Measurements from ENCODE around the gene UBAC2. TPM values are rescaled to one million over a fixed set of nuclear protein-coding genes. Genes with fewer than 3 reads are reported as not detected.

UBAC2 gene
- total and polyA plus RNA-seq, 2 of the 8 experiments (the other 6 are each of a cell fraction or from before 2014, with no cell fraction given) = 75.9 to 76.9 TPM

DNA sequence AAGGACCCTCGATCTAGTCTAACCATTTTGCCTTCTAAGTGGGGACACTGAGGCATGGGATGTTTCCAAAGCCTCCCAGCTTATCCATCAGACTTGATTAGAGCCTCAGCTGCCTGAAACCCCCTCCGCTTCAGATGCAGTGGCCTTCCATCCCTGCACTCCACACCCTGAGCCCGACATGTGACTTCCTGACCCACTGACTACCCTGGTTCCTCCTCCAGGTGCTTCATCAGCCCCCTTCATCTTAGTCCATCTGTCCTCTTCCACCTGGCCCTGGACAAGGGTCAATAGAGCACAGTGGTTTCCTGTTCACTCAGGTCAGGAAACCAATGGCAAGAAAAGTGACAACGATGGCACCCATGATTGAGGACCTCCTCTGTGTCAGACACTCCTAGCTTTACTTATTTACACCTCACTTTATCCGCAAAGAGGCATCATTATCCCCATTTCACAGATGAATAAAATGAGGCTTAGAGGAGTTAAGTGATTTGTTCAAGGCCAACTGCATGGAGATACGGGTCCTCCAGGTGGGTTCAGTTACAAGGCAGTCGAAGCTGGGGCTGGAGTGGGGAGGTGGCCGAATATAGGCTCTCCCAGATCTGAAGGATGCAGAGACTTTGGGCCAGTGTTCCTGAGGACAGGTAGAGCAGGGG, 219.1 kb downstream of the UBAC2 start:
- WGBS, 2 experiments (ENCODE audit: extremely low coverage in 1 of 2, insufficient coverage in 1 of 2, insufficient read length in 1 of 2, insufficient replicate concordance in 2 of 2, low coverage in 1 of 2, low lambda C conversion rate in 2 of 2, missing lambda C conversion rate in 1 of 2) = 89% methylated on average over 8 of the region's 8 CpGs; no CpG with 5 or more reads in 1 of the 2 experiments
- H2AK5ac ChIP-seq (ENCODE audit: low read depth, low read length) = no peak overlapping the region
- no peak overlapping the region for H2BK5ac ChIP-seq (ENCODE audit: low read depth, low read length)
- no peak overlapping the region for H3K4me2 ChIP-seq (ENCODE audit: insufficient read depth in 1 of 2, low read depth in 2 of 2, low read length in 2 of 2)
- H3K9me3 ChIP-seq (ENCODE audit: insufficient read depth in 2 of 2, low read depth in 1 of 2, low read length in 1 of 2) = no peaks in the 10 kb centered on the region
- no peaks in the 10 kb centered on the region for H3K79me2 ChIP-seq (ENCODE audit: control insufficient read depth in 1 of 2, insufficient read depth in 2 of 2, low read length in 2 of 2)
- H3K36me3 ChIP-seq (ENCODE audit: control insufficient read depth in 2 of 4, insufficient read depth in 4 of 4, low read length in 3 of 4) = no peaks in the 10 kb centered on the region; a peak in 1 of 8 replicates
- no peak overlapping the region for H4K5ac ChIP-seq (ENCODE audit: insufficient read length, low read depth, low read length)
- H2BK120ac ChIP-seq (replicated peaks; ENCODE audit: low read depth, low read length) = no peak overlapping the region
- H3K18ac ChIP-seq (ENCODE audit: extremely low read depth, low read length) = no peak overlapping the region
- H3K4me3 ChIP-seq (ENCODE audit: extremely low read depth in 1 of 4, insufficient read depth in 2 of 4, low read depth in 3 of 4, low read length in 4 of 4) = no peak overlapping the region
- H3K9ac ChIP-seq (replicated peaks in 1 of 4; ENCODE audit: extremely low read depth in 1 of 4, low read depth in 3 of 4, low read length in 3 of 4) = no peak overlapping the region
- H3K79me1 ChIP-seq (ENCODE audit: low read depth, low read length) = no peaks in the 10 kb centered on the region
- H4K91ac ChIP-seq (replicated peaks; ENCODE audit: insufficient read length, low read length) = no peak overlapping the region
- no peak overlapping the region for H3K4ac ChIP-seq (replicated peaks; ENCODE audit: insufficient read length, low read depth, low read length)
- DNase-seq (ENCODE audit: low read depth in 1 of 2, low spot score in 2 of 2) (no peak), FAIRE-seq (no peak)
- peaks cover 0 to 3% of the 10 kb centered on the region in 2 experiments for H4K20me1 ChIP-seq (replicated peaks in 1 of 2; ENCODE audit: control insufficient read depth in 1 of 2, insufficient read depth in 2 of 2, low read length in 2 of 2)
- H2BK20ac ChIP-seq (ENCODE audit: low read length) = no peak overlapping the region
- peaks cover 0 to 13% (median 9%) of the 10 kb centered on the region in 4 experiments; a peak in 5 of 7 replicates for H3K4me1 ChIP-seq (replicated peaks in 1 of 4; ENCODE audit: control insufficient read depth in 3 of 4, insufficient read depth in 4 of 4, low read length in 3 of 4)
- POLR2A ChIA-PET (ENCODE audit: partially characterized antibody) = interaction anchor here (1.3 kb wide), 1 partner anchor 53 kb away, joined by 3 read pairs; no protein-coding TSS in a partner anchor
- H3K56ac ChIP-seq (replicated peaks; ENCODE audit: insufficient read length, low read depth, low read length) = no peak overlapping the region
- H4K8ac ChIP-seq (ENCODE audit: extremely low read depth, insufficient read depth, low read length) = no peak overlapping the region
- no peak overlapping the region for H2BK15ac ChIP-seq (ENCODE audit: low read length)
- no peak overlapping the region for H2BK12ac ChIP-seq (ENCODE audit: low read depth, low read length)
- H3K14ac ChIP-seq (ENCODE audit: insufficient read length) = no peak overlapping the region
- peaks cover 1% of the 10 kb centered on the region; the same call in 1 of the 2 replicates for H3K23me2 ChIP-seq (ENCODE audit: low read depth, low read length)
- H3K23ac ChIP-seq (ENCODE audit: insufficient read length) = no peak overlapping the region
- H3K27me3 ChIP-seq (replicated peaks in 1 of 4; ENCODE audit: control insufficient read depth in 3 of 4, extremely low read depth in 1 of 4, insufficient read depth in 3 of 4, low read length in 3 of 4) = no peaks in the 10 kb centered on the region
- CTCF ChIA-PET (ENCODE audit: partially characterized antibody) = interaction anchor here (1.0 to 8.0 kb wide), 9 partner anchors 9 to 243 kb away, joined by 3 to 64 read pairs (median 5); no protein-coding TSS in a partner anchor
- H3K27ac ChIP-seq (ENCODE audit: low read depth, low read length) = no peak overlapping the region
- H2AFZ ChIP-seq (ENCODE audit: low read length) = no peak overlapping the region
- TF ChIP-seq EZH2 (IDR thresholded peaks at IDR 0.05; ENCODE audit: low read depth, low read length, severe bottlenecking) = no peak
- TF ChIP-seq KDM4A (IDR thresholded peaks at IDR 0.05; ENCODE audit: low read depth, low read length, severe bottlenecking) = no peak
- no peak for TF ChIP-seq ATF2 (IDR thresholded peaks at IDR 0.05; ENCODE audit: low read length)
- no peak for TF ChIP-seq CREB1 (IDR thresholded peaks at IDR 0.05)
- TF ChIP-seq SAP30 (IDR thresholded peaks at IDR 0.05; ENCODE audit: insufficient read depth, insufficient replicate concordance, low read length) = no peak
- TF ChIP-seq TCF12 (IDR thresholded peaks at IDR 0.05; ENCODE audit: low read depth, low read length) = no peak
- TF ChIP-seq SP2 (IDR thresholded peaks at IDR 0.05; ENCODE audit: low read length) = no peak
- no peak for TF ChIP-seq RAD21 (IDR thresholded peaks at IDR 0.05 in 1 of 2, conservative IDR thresholded peaks at IDR 0.05 in 1 of 2; ENCODE audit: low read depth in 2 of 2, low read length in 2 of 2)
- no peak for TF ChIP-seq SRF (IDR thresholded peaks at IDR 0.05; ENCODE audit: low read depth, low read length)
- TF ChIP-seq CBX8 (IDR thresholded peaks at IDR 0.05; ENCODE audit: borderline replicate concordance, low read depth, low read length) = no peak
